Ovary (tissue), 3 donors: ENCODE data around the gene PCDH17.

Experiments used
- POLR2A ChIP-seq: fragments of 450-650 bp; IDR thresholded peaks from one replicate; pipeline ENCODE4 v1.6.1; 2017; ENCODE audit warnings: antibody characterized with exemption, mild to moderate bottlenecking, moderate library complexity
- TF ChIP-seq, protein P1 (sequence below), 3 donors: fragments of 450-650 bp in 2 of 3; fragments of 200-600 bp in 1 of 3; IDR thresholded peaks; one replicate each; pipeline versions ENCODE4 v1.5.1 to v1.8.0; 2016 to 2022; ENCODE audit warnings: antibody characterized with exemption in 3 of 3, mild to moderate bottlenecking in 1 of 3
- donor health status: DM: no; HTN: no; CAD: no.

DNA sequence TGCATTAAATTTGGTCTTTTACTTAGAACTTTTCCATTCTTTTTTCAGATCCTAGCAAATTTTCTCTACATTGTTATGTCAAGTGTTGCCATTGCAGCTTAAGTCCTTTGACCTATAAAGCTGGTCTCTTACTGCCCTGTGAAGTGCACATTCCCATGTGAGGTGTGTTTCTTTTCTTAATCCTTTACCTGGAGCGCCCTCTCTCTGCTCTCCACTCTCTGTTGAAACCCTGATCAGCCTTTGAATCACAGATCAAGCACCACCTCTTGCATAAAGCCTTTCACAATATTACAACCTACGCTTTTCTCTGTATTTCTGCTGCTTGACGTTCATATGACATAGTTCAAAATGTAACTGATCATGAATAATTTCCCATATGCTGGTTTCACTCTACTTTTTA, 84.8 kb downstream of the PCDH17 start:
- TF ChIP-seq, protein P1, sequence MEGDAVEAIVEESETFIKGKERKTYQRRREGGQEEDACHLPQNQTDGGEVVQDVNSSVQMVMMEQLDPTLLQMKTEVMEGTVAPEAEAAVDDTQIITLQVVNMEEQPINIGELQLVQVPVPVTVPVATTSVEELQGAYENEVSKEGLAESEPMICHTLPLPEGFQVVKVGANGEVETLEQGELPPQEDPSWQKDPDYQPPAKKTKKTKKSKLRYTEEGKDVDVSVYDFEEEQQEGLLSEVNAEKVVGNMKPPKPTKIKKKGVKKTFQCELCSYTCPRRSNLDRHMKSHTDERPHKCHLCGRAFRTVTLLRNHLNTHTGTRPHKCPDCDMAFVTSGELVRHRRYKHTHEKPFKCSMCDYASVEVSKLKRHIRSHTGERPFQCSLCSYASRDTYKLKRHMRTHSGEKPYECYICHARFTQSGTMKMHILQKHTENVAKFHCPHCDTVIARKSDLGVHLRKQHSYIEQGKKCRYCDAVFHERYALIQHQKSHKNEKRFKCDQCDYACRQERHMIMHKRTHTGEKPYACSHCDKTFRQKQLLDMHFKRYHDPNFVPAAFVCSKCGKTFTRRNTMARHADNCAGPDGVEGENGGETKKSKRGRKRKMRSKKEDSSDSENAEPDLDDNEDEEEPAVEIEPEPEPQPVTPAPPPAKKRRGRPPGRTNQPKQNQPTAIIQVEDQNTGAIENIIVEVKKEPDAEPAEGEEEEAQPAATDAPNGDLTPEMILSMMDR (IDR thresholded peaks at IDR 0.05) = no peak
- no peak for TF ChIP-seq POLR2A
